GM18867 (cell line): ENCODE measurements around the gene TFAP2D.
A peak's percentile ranks its signal among the peaks of the same experiment; 100 is the strongest.

ENCODE experiments used
- ATAC-seq: cut with Tn5 transposase; IDR thresholded peaks from one replicate; pipeline ENCODE4 v1.9.1; 2021; ENCODE audit warnings: mild to moderate bottlenecking, moderate library complexity; ENCODE audit not compliant: unreplicated experiment

TFAP2D gene

DNA sequence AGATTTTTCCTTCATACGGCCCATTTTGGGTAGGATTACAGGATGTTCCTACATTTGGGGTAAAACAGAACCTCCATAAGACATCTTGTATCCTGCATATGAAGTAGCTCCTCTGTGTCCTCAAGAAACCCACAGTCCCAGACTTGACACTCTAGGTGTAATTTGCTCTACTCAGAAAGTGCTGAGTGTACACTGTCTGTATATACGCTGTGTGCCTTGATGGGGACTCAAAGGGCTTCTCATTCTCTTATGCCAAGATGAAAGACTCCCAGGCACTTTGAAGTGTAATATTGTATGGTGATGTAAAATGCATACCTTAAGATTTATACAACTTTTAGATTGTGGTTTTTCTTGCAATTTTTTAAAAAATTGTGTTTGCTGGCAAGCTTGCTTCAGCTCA, 5.2 kb downstream of the TFAP2D start:
- ATAC-seq, result no peak

DNA sequence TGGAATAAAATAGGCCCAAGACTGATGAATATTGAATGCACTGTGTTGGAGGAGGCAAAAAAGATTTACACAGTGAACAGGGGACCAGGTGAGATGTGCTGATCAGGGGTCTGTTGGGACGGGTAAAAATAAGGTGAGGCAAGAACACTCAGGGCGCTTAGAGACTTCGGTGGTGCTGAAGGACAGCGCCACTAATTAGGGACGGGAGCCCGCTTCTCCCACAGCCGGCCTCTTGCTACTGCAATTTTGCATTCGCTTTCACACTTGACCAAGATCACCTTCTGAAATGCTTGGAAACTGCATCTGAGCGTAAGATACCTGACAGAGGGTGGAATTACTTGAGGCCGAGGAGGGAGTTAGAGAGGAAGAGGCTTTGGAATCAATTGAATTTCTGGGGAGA, 7.3 kb downstream of the TFAP2D start:
- no peak for ATAC-seq

DNA sequence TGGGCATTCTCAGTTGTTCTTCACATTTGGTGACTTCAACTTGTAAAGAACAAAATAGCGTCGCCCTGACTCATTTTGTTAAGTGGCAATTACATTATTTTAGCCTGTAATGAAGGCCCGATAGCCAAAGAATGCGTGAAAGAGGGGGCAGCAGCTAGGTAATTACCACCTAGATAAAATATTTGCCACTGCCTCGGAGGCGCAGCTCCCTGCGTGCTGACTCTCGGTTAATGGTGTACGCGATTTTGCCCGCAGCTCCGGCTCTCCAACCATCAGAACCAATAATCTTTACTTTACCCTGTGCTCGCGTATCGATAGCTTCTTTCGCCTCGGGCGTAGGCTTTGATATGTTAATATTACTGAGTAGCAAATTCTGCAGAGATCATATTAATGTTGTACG, 8.7 kb downstream of the TFAP2D start:
- ATAC-seq, result no peak

DNA sequence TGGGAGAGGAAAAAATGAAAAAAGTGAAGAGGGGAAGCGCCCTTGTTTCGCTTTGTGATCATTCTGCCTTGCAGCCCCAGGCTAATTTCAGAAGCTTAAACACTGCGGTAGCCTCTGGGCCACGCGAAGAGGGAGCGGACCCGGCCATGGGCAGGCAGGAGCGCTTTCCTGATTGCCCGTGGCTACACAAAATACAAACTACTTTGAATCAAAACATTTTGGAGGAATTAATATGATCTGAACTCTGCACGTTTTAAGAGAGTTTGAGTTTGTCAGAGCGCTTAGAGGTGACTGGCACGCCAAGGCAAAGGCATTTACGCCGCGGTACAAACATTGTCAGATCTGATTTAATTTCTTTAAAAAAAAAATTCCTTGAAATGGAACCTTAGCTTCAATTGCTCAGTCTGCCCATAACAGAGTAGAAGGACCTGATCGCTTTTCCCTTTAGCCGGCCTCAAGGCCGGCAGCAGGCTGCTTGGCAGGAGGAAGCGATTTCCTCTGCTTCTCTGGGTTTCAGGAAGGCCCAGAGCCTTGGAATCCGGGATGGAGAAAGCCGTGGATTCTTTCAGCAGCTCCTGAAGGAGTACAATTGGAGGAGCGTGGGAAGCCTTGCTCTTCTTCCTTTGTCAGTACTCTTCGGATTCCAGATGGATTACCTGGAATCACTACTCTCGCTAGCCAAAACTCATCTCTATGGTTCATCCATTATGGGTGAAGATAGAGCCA, 9.7 kb downstream of the TFAP2D start:
- ATAC-seq, result no peak

- ATAC-seq, result no peak
These were observed 11.2 kb downstream of the TFAP2D start for GRCh38 chr6:50724381-50725124.

DNA sequence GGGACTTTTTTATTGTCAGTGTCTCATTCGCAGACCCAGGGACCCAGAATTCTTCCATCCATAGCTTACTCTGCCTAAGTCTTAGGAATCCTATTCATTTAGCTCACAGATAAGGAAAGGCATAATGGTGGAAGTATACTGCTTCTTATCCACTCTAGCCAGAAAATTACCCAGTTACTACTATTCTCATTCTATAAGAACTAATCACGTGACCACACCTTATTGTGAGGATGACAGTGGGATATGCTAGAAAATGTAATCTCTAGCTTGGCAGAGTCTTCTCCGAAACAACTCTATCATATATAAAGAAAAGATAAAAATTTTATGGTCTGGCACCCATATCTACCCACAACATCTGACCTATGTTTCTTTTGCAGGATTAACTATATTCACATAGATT, 21.2 kb downstream of the TFAP2D start:
- no peak for ATAC-seq

- ATAC-seq, result no peak
These were observed 28.8 kb downstream of the TFAP2D start for GRCh38 chr6:50742161-50742560.

GRCh38 chr6:50744976-50745375, 31.6 kb downstream of the TFAP2D start:
- ATAC-seq, result no peak

DNA sequence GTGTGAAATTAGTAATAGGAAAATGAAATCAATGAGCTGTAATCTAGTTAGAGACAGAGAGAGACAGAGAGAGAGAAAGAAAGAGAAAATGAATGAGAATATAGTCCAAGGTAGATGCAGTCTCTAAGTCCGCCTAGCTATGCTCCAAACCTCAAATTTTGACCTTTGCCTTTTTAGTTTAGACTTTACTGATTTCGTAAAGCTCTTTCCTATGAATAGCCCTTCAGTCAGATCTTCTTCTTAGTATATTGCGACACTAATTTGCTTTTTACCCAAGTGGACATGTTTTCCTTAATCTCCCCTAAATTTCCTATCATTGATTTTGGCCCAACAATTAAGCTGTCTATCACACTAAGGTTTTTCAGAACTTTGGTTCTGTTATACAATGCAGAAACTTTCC, 49.5 kb downstream of the TFAP2D start:
- no peak for ATAC-seq

GRCh38 chr6:50778696-50779095, 65.4 kb downstream of the TFAP2D start:
- no peak for ATAC-seq

- ATAC-seq, result no peak
These were observed 67.1 kb downstream of the TFAP2D start for GRCh38 chr6:50780382-50780781.

- no peak for ATAC-seq
These were observed 72.6 kb downstream of the TFAP2D start for GRCh38 chr6:50785921-50786320.

DNA sequence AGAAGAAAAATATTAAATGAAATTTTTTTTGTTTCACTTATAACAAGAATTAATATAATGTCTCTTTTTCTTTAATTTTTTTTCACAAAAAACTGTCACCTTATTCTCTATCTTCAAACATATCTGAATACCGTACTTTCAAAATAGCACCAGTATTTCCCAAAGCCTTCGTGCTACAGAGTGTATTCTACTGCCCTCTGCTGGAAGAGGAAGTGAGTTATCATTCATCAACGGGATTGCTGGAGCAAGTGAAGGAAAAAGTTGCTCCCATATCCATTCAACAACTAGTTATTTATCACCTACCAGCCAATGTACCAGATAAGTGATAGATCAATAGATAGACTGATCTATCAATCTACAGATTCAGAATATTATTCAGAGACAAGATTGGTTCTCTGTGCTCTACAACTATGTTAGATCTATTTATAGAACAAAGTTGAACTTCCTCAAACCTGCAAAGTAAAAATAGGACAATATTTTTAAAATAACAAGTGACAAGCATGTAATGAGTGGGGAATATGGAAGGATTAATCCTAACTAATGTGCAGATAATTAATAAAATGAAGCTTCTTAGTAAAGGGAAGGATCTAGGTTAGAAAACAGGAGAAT, 78.7 kb downstream of the TFAP2D start:
- peak; percentile 75 for ATAC-seq

DNA sequence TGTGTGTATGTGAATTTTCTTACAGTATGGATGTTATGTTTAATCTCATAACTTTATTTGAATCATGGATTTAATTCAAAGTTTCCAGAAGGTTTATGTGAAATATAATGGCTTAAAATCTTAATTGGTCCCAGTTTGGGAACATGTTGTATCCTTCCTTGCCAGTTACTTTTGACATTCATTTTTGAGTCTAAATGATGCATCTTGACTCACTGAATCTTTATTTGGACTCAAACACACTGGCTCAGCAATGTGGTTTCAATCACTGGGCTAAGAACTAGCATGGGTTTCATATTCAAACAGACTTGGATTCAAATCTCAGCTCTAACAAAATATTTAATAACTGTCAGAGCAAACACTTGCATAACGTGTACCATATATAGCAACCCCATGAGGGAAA, 79.4 kb downstream of the TFAP2D start:
- ATAC-seq, result no peak

- no peak for ATAC-seq
These were observed 82.2 kb downstream of the TFAP2D start for GRCh38 chr6:50795574-50795973.

GRCh38 chr6:50804283-50804682, 91.0 kb downstream of the TFAP2D start:
- ATAC-seq, result no peak

DNA sequence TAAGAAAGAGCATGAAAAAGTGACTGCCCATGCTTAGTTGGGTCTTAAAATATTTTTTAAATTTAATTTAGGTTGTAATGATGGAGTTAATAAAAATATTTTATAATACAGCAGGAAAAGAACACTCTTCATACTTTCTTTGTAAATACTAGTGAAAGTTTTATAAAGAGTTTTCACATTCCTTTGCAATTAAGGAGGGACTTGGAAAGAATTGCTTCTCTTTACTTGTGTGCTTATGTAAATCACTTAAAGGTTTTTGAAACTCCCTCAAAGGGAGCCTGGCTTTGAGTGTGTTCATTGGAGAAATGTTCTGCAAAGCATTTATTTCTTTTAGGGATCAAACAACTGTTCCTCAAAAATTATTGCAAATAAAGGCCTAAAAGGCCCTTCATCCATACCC, 93.7 kb downstream of the TFAP2D start:
- ATAC-seq, result no peak

DNA sequence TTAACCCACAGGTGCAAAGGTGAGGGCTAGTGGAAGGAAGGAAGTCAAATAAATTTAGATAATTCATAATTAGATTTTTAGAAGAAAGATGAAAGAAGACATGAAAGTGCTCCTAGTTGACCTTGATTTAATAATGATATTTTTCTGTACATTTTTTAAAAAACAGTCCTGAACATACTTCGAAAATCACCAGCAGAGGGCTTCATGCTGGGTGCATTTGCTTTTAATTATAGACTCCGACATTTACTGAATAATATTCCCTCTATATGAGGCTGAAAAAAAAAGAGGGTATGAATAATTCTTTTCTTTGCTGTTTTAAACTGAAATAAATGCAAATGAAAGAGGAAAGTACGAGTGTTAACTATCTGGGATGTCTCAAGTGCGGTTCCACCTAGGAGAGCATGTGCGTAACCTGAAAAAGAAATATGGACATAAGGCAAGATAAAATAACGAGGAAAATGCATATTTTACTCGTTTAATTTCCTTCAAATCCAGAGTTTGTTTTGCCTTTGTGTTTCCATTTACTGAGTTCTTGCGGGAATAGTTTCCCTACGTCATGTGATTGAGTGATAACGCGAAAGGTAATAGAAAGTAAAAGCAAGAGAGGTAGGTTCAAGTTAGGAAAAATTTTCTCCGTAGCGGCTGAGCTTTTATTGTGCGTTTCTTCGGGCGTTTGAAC, 102.2 kb downstream of the TFAP2D start:
- peak; percentile 57 for ATAC-seq

- peak; percentile 91 for ATAC-seq
These were observed 102.9 kb downstream of the TFAP2D start for GRCh38 chr6:50816115-50816675.

GRCh38 chr6:50816947-50817645, 103.8 kb downstream of the TFAP2D start:
- no peak for ATAC-seq

- no peak for ATAC-seq
These were observed 104.3 kb downstream of the TFAP2D start for GRCh38 chr6:50817646-50817950.
